Natural killer cell (primary cell): ENCODE data around the gene ARHGDIA. TPM values are rescaled to one million over a fixed set of nuclear protein-coding genes. Genes with fewer than 3 reads are reported as not detected.

ENCODE experiments used
- ATAC-seq, 3 donors: fragments of 150-1000 bp in 2 of 3; fragments of 200-7000 bp in 1 of 3; cut with Tn5 transposase; 1 replicate in 1 of 3; 2 replicates in 2 of 3; pipeline ENCODE4 v1.10.0; 2021; ENCODE audit warnings: mild to moderate bottlenecking in 2 of 3, moderate library complexity in 2 of 3
- DNase-seq, 2 donors: peaks; one replicate each; pipeline versions ENCODE4 v3.0.0 to v3.0.0-alpha.2; 2013 to 2021; ENCODE audit warnings: mixed read lengths in 1 of 2
- H3K27ac ChIP-seq: one replicate; pipeline ENCODE4 v1.5.1; 2013; ENCODE audit warnings: mild to moderate bottlenecking, low read length
- H3K27me3 ChIP-seq: one replicate; pipeline ENCODE4 v1.6.1; 2013; ENCODE audit warnings: low read length; ENCODE audit not compliant: control insufficient read depth, insufficient read depth
- H3K36me3 ChIP-seq: one replicate; pipeline ENCODE4 v1.6.1; 2013; ENCODE audit warnings: low read length; ENCODE audit not compliant: control insufficient read depth, insufficient read depth
- H3K4me1 ChIP-seq: one replicate; pipeline ENCODE4 v1.6.1; 2013; ENCODE audit warnings: low read length; ENCODE audit not compliant: control insufficient read depth, insufficient read depth
- H3K4me3 ChIP-seq: one replicate; pipeline ENCODE4 v1.5.1; 2013; ENCODE audit warnings: low read length
- H3K9me3 ChIP-seq: one replicate; pipeline ENCODE4 v1.6.1; 2013; ENCODE audit warnings: low read length; ENCODE audit not compliant: control insufficient read depth, insufficient read depth
- H3K27ac Mint-ChIP-seq, 2 donors: one replicate each; pipeline ENCODE4 v1.8.0; 2022; ENCODE audit warnings: mild to moderate bottlenecking in 2 of 2, mixed read lengths in 2 of 2, moderate library complexity in 1 of 2
- H3K27me3 Mint-ChIP-seq, 2 donors: one replicate each; pipeline ENCODE4 v1.8.0; 2022; ENCODE audit warnings: low read depth in 2 of 2, mixed read lengths in 2 of 2
- H3K36me3 Mint-ChIP-seq: one replicate; pipeline ENCODE4 v1.8.0; 2022; ENCODE audit warnings: mixed read lengths
- H3K4me1 Mint-ChIP-seq, 2 donors: one replicate each; pipeline ENCODE4 v1.8.0; 2022; ENCODE audit warnings: mixed read lengths in 2 of 2
- H3K4me3 Mint-ChIP-seq: one replicate; pipeline ENCODE4 v1.8.0; 2022; ENCODE audit warnings: mild to moderate bottlenecking, moderate library complexity, mixed read lengths
- H3K9me3 Mint-ChIP-seq, 2 donors: one replicate each; pipeline ENCODE4 v1.8.0; 2022; ENCODE audit warnings: mixed read lengths in 2 of 2
- CTCF ChIP-seq: fragments of 200-600 bp; IDR thresholded peaks from one replicate; pipeline ENCODE4 v1.8.0; 2022; ENCODE audit warnings: antibody characterized with exemption
- WGBS: methylation state at CpG from one replicate; pipeline ENCODE4 v1.1.7; 2013; ENCODE audit warnings: missing lambda C conversion rate; ENCODE audit not compliant: insufficient coverage; 5-methylcytosine and 5-hydroxymethylcytosine counted together
- intact Hi-C: fragments of 100-400 bp; cut with micrococcal nuclease; formaldehyde crosslinking; loops from one replicate; pipeline ENCODE4 v1.14.2; 2022
- total RNA-seq, 4 donors: library from RNA; stranded (reverse); fragments of 120-200 nt in 1 of 4; gene quantifications; one replicate each; pipeline versions ENCODE4 v1.2.3 to v1.2.4, GENCODE V29; 2013 to 2022

Gene ARHGDIA
- total RNA-seq, 3 donors from 2014 or later (not counting 1 experiment from before 2014, with no cell fraction given) = 600 to 824 (median 689) TPM

- no peak overlapping the region for H3K27ac Mint-ChIP-seq
- ATAC-seq = no peak
- H3K36me3 Mint-ChIP-seq = no peaks in the 10 kb centered on the region
- H3K9me3 Mint-ChIP-seq = no peaks in the 10 kb centered on the region
- no peaks in the 10 kb centered on the region for H3K27me3 Mint-ChIP-seq
- Histone ChIP-seq H3K27me3 (no peaks in the 10 kb centered on the region), H3K4me3 (no peak overlapping the region), H3K4me1 (no peaks in the 10 kb centered on the region), H3K36me3 (peaks cover 58% of the 10 kb centered on the region), H3K27ac (no peak overlapping the region), H3K9me3 (no peaks in the 10 kb centered on the region)
- intact Hi-C loops = no loop called here
- TF ChIP-seq CTCF = no peak
- 96% methylated on average over 16 of the region's 16 CpGs for WGBS
- DNase-seq = no peak
- peaks cover 4 to 5% of the 10 kb centered on the region in 2 donors for H3K4me1 Mint-ChIP-seq
- no peak overlapping the region for H3K4me3 Mint-ChIP-seq
Observed at GRCh38 chr17:81851423-81851822, 19.7 kb downstream of the ARHGDIA start.

DNA sequence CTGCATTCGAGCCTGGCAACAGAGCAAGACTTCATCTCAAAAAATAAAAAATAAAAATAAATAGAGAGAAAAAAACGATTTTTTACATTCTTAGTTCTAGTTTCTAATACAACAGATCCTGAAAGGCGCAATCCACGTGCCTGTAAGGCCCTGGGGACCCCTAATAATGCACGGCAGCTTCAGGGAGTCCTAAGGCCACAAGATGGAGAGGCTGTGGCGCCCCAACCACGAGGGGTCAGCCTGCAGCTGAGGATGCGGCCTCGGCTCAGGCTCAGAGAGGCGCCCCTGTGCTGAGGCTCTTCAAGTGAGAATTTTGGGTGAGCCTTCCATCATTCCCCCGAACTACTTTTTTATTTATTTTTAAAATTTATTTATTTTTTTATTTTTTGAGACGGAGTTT lies 21.7 kb downstream of the ARHGDIA start:
- no peak for TF ChIP-seq CTCF
- ATAC-seq (no peak), DNase-seq (no peak)
- 98% methylated on average over 9 of the region's 12 CpGs for WGBS
- Mint-ChIP-seq H3K9me3 (no peaks in the 10 kb centered on the region), H3K4me1 (peaks cover 0 to 4% of the 10 kb centered on the region in 2 donors), H3K36me3 (no peaks in the 10 kb centered on the region), H3K27me3 (no peaks in the 10 kb centered on the region), H3K27ac (no peak overlapping the region), H3K4me3 (no peak overlapping the region)
- H3K27me3 ChIP-seq = no peaks in the 10 kb centered on the region
- intact Hi-C loops = no loop called here
- no peaks in the 10 kb centered on the region for H3K4me1 ChIP-seq
- no peak overlapping the region for H3K4me3 ChIP-seq
- H3K27ac ChIP-seq = no peak overlapping the region
- no peaks in the 10 kb centered on the region for H3K9me3 ChIP-seq
- H3K36me3 ChIP-seq = peaks cover 66% of the 10 kb centered on the region

DNA sequence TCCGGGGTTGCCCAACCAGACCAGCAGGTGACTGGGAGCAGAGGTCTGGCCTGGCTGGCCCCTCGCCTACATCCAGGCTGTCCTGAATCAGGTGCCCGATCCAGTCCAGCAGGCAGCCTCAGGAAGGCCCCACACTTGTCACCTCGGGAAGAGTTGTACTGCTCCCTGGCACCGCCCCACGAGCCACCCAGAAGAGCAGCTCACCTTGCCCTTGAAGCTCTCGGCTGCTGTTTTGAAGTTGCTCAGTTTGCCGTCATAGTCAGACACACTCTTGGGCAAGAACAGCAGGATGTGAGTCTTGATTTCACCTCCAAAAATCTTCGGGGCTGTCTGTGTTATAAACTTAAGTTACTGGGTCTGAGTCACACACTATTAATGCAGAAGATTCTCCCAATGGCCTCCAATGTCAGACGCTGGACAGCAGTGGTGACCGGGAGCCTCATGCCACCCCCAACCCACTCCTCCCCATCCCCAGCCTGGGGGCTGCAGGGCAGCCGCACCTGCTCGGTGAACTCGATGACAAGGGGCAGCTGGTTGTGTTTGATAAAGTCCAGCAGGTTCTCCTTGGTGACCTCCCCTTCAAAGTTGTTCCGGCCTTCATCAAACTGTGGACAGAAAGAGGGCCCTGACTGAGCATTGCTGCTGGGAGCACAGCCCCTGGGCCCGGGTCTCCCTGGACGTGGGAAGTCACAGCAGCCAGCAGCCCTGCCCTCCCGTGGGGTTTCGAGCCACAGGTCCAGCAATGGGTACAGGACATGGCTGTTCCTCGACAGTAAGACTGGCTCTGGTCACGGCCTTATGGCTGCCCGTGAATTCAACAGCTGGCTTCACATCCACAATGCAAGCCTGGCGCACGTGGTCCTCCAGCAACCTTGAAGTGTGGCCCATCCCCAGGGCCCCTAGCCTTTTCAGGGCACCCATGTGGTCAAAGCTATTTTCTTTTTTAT lies 24.1 kb downstream of the ARHGDIA start:
- Mint-ChIP-seq H3K36me3 (no peaks in the 10 kb centered on the region), H3K4me3 (no peak overlapping the region), H3K4me1 (no peaks in the 10 kb centered on the region), H3K27ac (no peak overlapping the region), H3K9me3 (no peaks in the 10 kb centered on the region), H3K27me3 (no peaks in the 10 kb centered on the region)
- ATAC-seq = no peak
- H3K36me3 ChIP-seq = peaks cover 66% of the 10 kb centered on the region
- H3K4me3 ChIP-seq = no peak overlapping the region
- H3K9me3 ChIP-seq = no peaks in the 10 kb centered on the region
- no peak overlapping the region for H3K27ac ChIP-seq
- H3K4me1 ChIP-seq = no peaks in the 10 kb centered on the region
- no peak for TF ChIP-seq CTCF
- intact Hi-C loops = no loop called here
- DNase-seq = no peak
- 96% methylated on average over 23 of the region's 24 CpGs for WGBS
- no peaks in the 10 kb centered on the region for H3K27me3 ChIP-seq
